HG03342 (cell line): ENCODE results near the gene UNC13B.
A peak's percentile ranks its signal among the peaks of the same experiment; 100 is the strongest.
"Not testable (repeated sequence)": the region's sequence is repeated elsewhere in the genome, so short reads cannot be mapped to it uniquely, and the experiment has no call there.

Experiments
- ATAC-seq: cut with Tn5 transposase; IDR thresholded peaks from one replicate; pipeline ENCODE4 v1.9.1; 2021; ENCODE audit warnings: mild to moderate bottlenecking, moderate library complexity; ENCODE audit not compliant: unreplicated experiment

Gene UNC13B

GRCh38 chr9:35161713-35162604, at the start of gene UNC13B:
Gene UNC13B (plus strand): TSS chr9:35162009. CDS start chr9:35162284, 275 bp downstream.
- peak; percentile 58 for ATAC-seq

DNA sequence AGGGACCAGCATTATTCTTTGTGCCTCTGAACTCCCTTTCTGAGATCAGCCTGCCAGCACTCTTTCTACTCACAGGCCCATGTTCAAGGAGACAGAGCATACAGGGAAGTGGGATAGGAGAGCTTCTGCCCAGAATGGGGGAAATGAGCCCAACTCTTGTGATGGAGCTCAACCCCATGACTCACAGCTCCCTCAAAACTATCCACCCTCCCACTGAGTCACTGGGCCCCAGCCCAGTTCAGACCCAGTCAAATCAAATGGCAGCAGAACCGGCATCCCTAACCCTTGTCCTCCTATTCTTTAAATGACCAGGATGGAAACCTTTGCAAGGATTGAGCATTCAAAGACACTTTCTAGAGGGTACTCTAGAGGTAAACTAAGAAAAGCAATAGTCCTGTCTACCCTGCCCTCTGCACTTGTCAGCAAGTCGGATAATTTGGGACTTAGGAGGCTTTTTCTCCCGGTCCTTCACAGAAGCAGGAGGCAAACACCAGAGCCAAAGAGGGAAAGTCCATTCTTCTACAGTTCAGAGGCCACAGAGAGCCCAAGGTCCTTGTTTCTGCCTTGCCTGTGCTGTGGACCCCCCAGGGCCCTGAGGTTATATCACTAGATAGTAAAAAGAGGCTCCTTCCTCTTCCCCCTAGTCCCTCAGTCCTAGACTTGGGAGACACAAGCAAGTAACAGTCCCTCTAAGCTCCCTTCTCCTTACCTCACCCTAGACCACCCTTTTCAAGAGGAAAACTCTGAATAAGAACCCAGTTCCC, 49.4 kb upstream of the UNC13B start:
- ATAC-seq, result no peak

DNA sequence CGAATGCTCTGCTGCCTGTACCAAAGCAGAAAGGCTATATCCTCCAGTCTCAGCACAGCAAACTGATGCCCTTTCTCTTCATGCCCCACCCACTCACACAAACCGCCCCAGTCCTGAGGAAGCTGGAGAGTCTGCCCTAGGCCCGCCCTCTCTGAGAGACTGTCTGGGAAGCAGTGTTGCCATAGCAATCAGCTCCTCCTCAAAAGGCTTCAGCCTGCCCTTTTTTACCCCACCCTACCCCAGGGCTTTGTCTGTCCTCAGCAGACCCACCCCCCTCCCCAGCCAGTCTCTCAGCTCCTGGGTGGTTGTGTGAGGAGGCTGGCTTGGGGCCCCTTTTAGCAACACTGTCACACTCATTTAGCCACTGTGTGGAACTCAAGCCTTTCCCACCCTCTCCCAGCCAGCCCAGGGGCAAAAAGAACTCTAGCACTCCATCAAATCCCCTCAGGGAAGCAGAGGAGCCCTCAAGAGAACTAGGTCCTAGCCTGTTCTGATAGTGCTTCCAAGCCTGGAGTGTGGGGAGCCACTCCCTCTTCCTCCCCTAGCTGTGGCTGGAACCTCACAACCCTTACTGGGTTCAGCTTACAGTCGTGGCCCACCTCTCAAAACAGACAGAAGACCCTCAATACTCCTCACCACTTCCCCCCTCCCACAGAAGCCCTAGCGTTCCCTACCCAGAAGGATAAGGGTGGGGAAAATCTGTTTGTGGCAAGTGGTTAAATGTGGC, 47.5 kb upstream of the UNC13B start:
- ATAC-seq, result peak; percentile 15

GRCh38 chr9:35114840-35115628, 46.8 kb upstream of the UNC13B start:
- ATAC-seq, result no peak

DNA sequence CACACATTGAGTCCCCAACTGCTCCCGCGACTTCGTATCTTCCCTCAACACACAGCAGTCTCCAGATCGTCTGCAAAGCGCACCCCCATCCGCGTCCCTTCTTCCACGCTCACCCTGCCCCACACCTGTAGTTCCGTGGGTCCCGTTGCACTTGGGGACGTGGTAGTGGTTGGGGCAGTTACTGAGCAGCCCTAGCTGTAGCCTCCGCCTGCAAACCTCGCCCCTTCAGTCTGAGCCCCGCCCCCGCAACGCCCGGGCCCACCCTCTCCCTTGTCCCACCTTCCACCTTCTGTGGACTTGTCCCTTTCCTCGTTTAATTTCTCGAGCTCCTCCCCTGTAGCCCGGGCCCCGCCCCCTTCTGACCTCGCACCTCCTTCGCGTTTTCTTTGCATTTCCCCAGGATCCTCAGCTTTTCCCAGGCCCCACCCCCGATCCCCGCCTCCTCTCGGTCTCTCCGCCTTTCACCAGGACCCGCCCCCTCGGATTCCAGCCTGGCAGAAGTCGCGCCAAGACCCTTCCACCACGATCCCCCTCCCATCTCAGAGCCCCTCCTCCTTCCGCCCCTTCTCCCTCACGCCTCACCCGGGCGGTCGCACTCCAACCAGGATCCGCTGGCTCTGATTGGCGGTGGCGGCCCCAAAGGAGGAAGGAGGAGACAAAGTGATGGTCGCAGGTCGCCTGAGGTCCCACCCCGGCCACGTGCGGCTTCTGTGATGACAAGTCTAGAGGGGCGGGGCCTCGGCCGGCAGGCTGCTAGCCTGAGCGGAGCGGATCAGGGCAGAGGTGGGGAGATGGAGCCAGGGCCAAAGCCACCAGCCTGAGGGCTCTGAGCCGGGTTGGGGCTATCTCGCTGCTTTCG, 45.9 kb upstream of the UNC13B start, which contains the start of gene ATOSB:
Gene ATOSB, minus strand, starts transcription at position 183 of the 859 bp plus-strand sequence. CDS start 7,588 bp downstream, outside the sequence.
- peak; percentile 54 for ATAC-seq

- peak; percentile 0 for ATAC-seq
Observed at GRCh38 chr9:35116539-35116897, 45.3 kb upstream of the UNC13B start.

DNA sequence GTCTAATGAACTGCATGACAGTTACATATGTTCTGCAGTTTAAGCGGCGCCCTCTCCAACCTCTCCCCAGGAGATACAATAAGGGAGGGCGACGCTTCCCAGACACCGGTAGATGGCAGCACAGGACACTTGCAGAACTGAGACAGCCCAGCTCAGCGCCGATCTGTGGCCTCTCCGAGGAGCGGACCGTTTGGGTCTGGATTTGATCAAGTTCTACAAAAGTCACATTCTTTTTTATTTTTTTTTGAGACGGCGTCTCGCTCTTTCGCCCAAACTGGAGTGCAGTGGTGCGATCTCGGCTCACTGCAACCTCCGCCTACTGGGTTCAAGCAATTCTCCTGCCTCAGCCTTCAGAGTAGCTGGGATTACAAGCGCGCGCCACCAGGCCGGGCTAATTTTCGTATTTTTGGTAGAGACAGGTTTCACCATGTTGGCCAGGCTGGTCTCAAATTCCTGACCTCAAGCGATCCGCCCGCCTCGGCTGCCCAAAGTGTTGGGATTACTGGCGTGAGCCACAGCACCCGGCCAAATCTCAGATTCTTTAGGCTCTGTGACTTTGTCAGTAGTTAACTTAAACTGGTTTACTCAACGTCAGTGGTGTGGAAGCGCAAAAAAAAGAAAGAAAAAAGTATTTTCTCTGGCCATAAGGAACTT, 44.8 kb upstream of the UNC13B start:
- peak; percentile 46 for ATAC-seq

GRCh38 chr9:35134920-35135319, 26.9 kb upstream of the UNC13B start:
- no peak for ATAC-seq

GRCh38 chr9:35135988-35136387, 25.8 kb upstream of the UNC13B start:
- ATAC-seq, result no peak

GRCh38 chr9:35136866-35137265, 24.9 kb upstream of the UNC13B start:
- ATAC-seq, result no peak

GRCh38 chr9:35140093-35140492, 21.7 kb upstream of the UNC13B start:
- no peak for ATAC-seq

DNA sequence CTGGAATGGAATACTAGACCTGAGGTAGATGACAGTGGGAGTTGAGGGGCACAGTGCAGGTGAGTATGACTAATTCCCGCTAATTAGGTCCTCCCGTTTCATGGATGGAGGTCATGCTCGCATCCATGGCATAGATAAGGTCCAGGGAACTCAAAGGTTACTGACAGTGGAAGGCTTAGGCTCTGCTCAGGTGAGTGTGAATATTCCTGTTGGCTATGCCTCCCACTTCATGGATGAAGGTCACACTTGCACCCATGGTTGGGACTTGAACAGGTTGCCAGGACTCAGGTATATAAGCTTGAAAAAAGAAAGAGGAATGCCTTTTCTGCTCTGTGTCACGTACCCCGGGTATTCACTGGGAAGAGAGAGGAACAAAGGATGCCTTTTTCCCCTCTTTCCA, 19.8 kb upstream of the UNC13B start:
- ATAC-seq, result no peak

GRCh38 chr9:35147941-35148563, 13.8 kb upstream of the UNC13B start:
- ATAC-seq, result not testable (repeated sequence)

DNA sequence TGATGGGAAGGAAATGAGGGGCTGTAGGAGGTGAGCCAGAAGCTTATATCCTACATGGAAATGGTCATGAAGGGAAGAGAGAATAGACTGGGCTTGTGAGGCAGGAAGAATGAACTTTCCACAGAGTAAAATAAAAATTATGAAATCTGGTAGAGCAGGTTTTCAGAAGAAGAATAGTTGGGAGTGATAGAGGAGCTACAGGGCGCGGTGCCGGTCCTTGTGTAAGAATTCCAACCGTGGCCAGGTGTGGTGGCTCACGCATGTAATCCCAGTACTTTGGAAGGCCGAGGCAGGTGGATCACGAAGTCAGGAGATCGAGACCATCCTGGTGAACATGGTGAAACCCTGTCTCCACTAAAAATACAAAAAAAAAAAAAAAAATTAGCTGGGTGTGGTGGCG, 8.9 kb upstream of the UNC13B start:
- no peak for ATAC-seq

DNA sequence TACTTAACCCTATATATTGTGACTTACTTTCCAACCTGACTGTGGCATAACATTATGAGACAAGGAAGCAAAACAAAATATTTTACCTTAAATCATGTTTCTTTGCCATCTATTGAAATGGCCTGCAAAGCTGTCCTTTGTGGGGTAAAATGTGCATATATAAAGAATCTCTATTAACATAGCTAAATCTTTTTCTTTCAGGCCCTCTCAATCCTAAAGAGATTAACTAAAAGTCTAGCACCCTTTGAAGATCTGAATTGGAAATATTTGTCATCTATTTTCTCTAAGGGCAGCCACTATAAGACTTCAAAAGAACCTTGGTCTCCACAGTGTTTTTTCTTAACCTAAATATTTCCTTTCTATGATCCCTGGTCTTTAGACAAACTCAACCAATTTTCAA, 5.0 kb upstream of the UNC13B start:
- ATAC-seq, result no peak

- ATAC-seq, result not testable (repeated sequence)
Observed at GRCh38 chr9:35157836-35158235, 4.0 kb upstream of the UNC13B start.

- no peak for ATAC-seq
Observed at GRCh38 chr9:35158501-35159280, 3.1 kb upstream of the UNC13B start.
